GM21576 (cell line): Measurements from ENCODE around the gene CARD14.
"Not testable (repeated sequence)": the region's sequence is repeated elsewhere in the genome, so short reads cannot be mapped to it uniquely, and the experiment has no call there.

Source experiments
- ATAC-seq: cut with Tn5 transposase; IDR thresholded peaks from one replicate; pipeline ENCODE4 v1.9.1; 2021; ENCODE audit warnings: mild to moderate bottlenecking, moderate library complexity; ENCODE audit not compliant: unreplicated experiment

CARD14 gene

DNA sequence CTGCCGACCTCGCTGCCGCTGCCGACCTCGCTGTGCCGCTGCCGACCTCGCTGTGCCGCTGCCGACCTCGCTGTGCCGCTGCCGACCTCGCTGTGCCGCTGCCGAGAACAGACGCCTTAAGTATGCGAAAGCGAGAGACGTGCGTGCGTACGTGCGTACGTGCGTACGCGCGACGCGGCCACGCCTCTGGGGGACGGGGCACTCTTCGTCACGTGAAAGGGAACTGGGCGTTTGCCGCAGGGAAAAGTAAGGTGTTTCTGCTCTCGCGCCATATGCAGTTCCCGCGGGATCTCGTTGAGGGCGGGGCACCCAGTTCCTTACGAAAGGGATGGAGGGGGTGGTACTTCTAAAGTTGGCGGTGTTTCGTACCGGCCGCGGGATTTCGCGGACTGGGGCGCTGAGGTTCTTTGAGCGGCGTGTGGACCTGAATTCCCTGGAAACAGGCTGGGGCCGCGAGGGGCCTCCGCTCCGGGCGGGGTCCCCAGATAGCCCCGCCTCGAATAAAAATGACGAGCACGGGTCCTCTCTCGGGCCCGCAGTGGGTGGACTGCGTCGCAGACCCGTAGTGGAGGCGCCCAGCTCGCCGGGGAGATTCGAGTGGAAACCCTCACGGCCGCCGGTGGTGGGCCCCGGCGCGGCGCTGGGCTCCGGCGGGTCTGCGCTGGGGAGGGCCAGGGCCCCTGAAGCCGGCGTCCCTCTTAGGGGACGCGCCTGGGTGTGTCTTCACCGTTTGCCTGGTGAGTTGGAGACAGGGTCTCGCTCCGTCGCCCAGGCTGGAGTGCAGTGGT, 22.6 kb upstream of the CARD14 start, which contains the start of gene EIF4A3:
Gene EIF4A3, minus strand, starts transcription at position 94 of the 788 bp plus-strand sequence. CDS start 167 bp downstream, outside the sequence.
- peak; percentile 71 for ATAC-seq

- ATAC-seq, result no peak
Observed at GRCh38 chr17:80151333-80151732, 18.5 kb upstream of the CARD14 start.

GRCh38 chr17:80152081-80152702, 17.6 kb upstream of the CARD14 start:
- no peak for ATAC-seq

DNA sequence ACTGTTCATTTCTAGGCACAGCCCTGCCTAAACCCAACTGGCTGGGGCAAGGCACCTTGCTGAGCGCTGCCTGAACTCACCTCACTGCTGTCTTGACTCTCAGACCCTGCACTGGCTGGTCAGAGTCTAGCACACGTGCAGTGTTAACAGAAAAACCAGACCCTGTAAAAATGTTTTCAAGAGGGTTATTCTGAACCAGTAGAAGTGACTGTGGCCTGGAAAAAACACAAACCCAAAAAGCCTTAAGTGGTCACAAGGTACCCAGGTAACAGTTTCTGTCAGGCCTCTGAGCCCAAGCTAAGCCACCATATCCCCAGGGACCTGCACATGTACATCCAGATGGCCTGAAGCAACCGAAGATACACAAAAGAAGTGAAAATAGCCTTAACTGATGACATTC, 16.8 kb upstream of the CARD14 start:
- peak; percentile 68 for ATAC-seq

GRCh38 chr17:80154166-80154565, 15.7 kb upstream of the CARD14 start:
- ATAC-seq, result no peak

DNA sequence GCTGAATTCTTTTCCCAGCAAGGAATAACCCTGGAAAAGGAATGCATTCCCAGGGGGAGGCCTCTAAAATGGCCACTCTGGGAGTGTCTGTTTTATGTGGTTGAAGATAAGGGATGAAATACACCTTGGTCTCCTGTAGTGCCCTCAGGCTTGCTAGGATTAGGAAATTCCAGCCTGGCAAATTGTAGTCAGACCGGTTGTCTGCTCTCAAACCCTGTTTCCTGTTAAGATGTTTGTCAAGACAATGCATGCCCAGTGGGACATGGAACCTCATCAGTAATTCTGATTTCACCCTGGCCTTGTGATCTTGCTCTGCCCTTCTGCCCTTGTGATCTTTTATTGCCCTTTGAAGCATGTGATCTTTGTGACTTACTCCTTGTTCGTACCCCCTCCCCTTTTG, 14.2 kb upstream of the CARD14 start:
- ATAC-seq, result not testable (repeated sequence)

GRCh38 chr17:80158846-80159245, 11.0 kb upstream of the CARD14 start:
- ATAC-seq, result no peak

DNA sequence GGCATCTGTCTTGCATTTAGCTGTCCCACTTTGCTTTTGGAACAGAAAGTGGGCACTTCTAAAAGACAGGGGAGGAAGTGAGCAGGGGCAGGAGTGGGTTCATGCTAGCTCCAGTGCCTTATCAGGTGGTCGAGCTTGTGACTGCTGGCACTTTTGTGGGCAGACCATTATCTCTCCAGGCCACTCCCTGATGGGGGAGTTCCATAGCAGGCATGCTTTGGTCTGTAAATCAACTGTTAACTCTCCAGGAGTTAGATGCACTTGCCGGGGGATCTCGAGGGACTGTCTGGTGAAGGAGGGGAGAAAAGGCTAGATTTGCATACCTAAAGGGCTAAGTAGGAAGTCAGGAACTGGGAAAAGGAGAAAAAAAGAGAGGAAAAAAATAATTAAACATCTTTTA, 9.3 kb upstream of the CARD14 start:
- no peak for ATAC-seq

- no peak for ATAC-seq
Observed at GRCh38 chr17:80163336-80163735, 6.5 kb upstream of the CARD14 start.

DNA sequence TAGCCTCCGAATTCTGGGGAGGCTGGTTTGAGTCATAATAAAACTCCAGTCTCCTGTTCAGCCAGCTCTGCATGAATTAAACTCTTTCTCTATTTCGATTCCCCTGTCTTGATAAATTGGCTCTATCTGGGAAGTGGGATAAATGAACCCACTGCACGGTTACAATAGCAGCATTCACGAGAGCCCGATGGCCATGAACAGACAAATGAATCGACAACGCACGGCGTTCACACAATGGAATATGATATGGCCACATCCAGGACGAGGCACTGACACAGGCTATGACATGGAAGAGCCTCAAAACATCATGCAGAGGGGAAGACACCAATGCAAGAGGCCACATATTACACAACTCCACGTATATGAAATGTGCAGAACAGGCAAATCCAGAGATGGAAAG, 5.6 kb upstream of the CARD14 start:
- no peak for ATAC-seq

DNA sequence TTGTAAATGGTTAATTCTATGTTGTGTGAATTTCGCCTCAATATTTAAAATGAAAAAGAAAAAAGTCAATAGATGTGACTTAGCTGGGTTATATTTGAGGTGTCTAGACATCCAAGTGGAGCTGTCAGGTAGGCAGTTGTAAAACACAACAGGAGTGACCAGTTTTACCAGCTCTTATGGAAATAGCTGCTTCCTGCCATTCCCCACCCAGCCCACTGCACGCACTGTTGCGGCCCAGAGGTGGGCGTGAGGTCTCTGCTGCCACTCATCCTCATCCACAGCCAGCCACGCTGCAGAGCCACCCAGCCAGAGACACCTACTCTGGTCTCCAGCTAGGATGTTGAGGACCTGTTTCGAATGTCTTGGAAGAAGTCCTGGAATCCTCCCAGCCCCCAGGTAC, 3.4 kb upstream of the CARD14 start:
- no peak for ATAC-seq

DNA sequence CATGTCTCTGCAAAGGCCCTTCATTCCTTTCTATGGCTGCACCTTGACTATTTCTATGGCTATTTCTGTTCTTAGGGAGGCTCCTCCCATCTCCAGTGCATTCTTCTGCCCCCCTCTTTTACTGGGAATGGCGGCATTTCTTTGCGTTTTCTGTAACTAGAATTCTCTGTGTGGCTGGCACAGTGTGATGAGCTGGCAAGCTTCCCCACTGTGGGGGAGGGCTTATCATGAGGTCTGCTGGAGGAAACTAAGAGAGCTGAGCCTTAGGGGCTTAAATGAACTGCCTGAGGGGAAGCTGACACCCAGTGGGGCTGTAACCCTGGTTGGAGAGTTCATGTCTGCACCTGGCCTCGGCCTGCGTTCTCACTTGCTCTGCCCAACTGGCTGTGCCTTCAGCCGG, 1.5 kb upstream of the CARD14 start:
- no peak for ATAC-seq

GRCh38 chr17:80169107-80169506, 723 bp upstream of the CARD14 start:
- no peak for ATAC-seq

DNA sequence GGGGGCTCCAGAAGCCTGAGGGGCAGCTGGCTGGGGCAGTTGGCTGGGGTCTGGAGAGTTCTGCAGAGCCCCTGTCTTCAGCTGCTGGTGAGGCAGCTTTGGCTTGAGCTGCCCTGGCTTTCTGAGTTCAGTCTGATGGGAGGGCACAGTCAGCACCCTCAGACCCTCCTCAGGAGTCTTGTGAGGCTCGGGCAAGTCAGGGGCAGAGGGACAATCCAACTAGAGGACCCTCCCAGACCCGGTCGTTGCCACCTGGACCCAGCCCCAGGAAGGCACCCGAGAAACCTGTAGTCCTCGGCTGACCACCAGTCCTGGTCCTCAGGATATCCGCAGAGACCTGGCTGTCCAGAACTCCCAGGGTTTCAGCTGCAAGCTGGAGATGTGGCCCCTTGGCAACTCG, 1.9 kb downstream of the CARD14 start:
- no peak for ATAC-seq

DNA sequence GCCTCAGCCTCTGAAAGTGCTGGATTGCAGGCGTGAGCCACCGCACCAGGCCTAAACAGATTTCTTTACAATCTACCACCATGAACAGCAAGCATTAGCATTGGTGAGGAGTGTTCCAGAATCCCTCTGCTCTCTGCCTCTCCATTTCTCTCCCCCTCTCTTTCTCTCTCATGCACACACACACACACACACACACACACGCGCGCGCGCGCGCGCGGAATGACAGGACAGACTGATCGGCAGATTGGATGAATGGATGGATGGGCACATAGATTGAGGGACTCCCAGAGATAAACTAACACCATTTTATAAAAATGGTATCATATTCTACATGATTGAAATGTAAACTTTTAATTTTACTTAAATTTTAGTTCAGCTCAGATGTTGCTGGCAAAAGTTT, 3.3 kb downstream of the CARD14 start:
- no peak for ATAC-seq

DNA sequence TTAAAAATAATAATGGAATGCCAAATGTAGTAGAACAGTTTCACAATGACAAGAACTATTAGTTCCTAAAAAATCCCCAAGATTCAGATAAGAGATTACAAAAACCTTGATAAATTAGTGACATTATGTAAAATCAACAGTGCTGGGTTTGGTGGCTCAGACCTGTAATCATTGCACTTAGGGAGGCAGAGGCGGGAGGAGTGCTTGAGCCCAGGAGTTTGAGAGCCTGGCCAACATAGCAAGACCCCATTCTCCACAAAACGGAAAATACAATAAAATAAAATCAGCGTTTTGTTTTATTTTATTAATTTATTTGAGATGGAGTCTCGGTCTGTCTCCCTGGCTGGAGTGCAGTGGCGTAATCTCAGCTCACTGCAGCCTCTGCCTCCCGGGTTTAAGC, 4.1 kb downstream of the CARD14 start:
- no peak for ATAC-seq

DNA sequence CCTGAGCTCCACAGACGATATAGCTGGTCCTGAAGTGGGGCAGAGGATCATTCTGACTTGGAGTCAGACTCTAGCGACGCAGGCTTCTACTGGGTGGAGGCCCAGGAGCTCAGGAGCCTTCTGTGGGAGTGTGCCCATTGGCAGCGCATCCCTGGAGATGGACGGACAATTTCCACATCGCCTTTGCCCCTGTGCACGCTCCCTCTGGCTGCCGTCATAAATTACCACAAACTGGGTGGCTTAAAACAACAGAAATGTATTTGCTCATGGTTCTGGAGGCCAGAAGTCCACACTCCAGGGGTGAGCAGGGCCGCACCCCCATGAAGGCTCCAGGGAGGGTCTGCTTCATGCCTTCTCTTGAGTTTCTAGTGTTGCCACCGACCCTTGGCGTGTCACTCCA, 6.9 kb downstream of the CARD14 start:
- no peak for ATAC-seq

DNA sequence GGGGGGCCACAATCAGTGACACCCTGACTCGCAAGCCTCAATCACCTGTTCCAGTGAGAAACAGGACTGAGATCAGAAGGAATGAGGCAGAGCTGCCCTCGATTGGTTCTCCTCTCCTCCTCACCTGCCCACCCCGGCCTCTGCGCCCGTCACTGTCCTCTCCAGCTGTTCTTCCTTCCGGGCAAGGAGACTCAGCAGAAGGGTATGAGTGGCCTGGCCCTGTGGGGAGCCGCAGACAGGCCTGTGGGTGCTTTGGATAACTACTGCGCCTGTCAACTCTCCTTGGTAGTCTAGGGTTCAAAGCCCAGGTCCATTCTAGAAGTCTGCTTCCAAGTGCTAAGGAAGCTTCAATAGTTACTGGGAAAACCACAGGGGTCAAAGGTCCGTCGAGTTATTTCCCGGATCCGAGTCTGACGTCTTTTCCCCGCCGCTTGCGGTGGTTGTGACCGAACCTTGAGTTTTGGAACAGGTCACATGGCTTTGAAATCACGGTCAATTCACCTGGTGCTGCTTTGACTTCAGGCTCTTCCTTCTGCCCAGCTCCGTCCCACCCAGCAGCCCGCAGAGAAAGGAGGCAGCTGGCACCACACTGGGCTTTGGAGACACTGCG, 8.3 kb downstream of the CARD14 start:
- ATAC-seq, result no peak

DNA sequence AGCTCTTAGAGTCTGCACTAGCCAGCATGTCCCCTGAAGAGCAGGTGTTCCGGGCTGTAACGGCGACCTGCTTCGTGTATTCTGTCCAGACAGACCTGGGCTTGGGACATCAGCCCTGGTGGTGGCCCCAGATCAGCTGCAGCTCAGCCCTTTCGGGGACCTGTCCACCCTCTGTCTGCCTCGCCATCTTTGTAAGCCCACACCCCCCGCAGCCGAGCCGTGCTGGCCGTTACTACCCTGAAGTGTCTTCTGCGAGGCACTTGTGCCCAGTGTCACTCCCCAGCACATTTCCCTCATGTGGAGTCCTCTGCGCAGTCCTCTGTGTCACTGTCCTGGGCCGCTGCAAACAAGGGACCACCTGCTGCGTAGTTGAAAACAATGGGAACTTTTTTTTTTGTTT, 10.4 kb downstream of the CARD14 start:
- ATAC-seq, result no peak

- ATAC-seq, result no peak
Observed at GRCh38 chr17:80181431-80181830, 11.6 kb downstream of the CARD14 start.

DNA sequence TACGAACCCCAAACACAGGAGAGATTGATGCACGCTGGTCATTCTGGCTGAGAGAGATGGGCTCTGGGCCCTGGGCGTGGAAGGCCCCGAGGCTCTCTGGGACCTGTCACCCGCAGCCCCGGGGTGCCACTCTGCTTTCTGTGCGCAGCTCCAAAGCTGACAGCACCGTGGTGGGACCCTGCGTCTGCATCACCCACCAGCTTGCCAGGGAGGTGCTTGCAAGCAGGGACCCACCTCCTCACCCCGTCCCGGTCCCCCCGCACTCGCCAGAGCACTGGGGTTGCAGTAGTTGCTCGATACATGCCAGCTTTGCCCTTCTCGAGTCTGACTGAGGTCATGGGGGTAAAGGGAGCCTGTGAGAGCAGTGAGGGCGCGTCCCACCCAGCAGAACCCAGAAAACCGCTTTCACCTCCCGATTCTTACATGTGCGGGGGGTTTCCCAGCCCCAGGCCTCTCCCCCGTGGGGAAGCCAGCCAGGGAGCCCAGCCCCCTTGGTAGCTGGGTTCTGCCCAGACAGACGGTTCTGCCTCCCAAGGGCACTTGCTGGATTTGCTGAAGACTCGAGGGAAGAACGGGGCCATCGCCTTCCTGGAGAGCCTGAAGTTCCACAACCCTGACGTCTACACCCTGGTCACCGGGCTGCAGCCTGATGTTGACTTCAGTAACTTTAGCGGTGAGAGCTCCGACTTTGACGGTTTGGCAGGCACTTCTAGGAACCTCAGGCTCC, 12.5 kb downstream of the CARD14 start:
- no peak for ATAC-seq

GRCh38 chr17:80182845-80183223, 13.0 kb downstream of the CARD14 start:
- ATAC-seq, result no peak
